DMS53 treated with DMSO at 0.1 percent for 48 hours (cell line): ENCODE data around the gene CCDC142.
"Not testable (repeated sequence)": the region's sequence is repeated elsewhere in the genome, so short reads cannot be mapped to it uniquely, and the experiment has no call there.

ENCODE experiments used
- DNase-seq: peaks from one replicate; lab custom pipeline; 2025; ENCODE audit not compliant: unreplicated experiment; lab: John Stamatoyannopoulos, UW

Gene CCDC142

GRCh38 chr2:74499267-74499939 lies 16.6 kb upstream of the CCDC142 start, which contains the start of gene LBX2:
LBX2 (minus strand) TSS chr2:74499603; CDS start chr2:74499537, 66 bp downstream.
- DNase-seq = no peak

- DNase-seq = no peak
Observed at GRCh38 chr2:74498500-74499266, 15.9 kb upstream of the CCDC142 start.

GRCh38 chr2:74497777-74498499 lies 15.1 kb upstream of the CCDC142 start:
- DNase-seq = peak; percentile 59

- DNase-seq = no peak
Observed at GRCh38 chr2:74496997-74497776, 14.4 kb upstream of the CCDC142 start.

GRCh38 chr2:74495440-74495839 lies 12.6 kb upstream of the CCDC142 start:
- no peak for DNase-seq

GRCh38 chr2:74493546-74493945 lies 10.7 kb upstream of the CCDC142 start:
- no peak for DNase-seq

GRCh38 chr2:74491648-74492544 lies 9.1 kb upstream of the CCDC142 start:
- DNase-seq = no peak

- DNase-seq = no peak
Observed at GRCh38 chr2:74489906-74490305, 7.1 kb upstream of the CCDC142 start.

- DNase-seq = no peak
Observed at GRCh38 chr2:74488643-74489481, 6.1 kb upstream of the CCDC142 start.

GRCh38 chr2:74486141-74486540 lies 3.3 kb upstream of the CCDC142 start:
- no peak for DNase-seq

- DNase-seq = not testable (repeated sequence)
Observed at GRCh38 chr2:74483675-74484164, 922 bp upstream of the CCDC142 start.

- no peak for DNase-seq
Observed at GRCh38 chr2:74481961-74482800, 617 bp downstream of the CCDC142 start.

- DNase-seq = no peak
Observed at GRCh38 chr2:74481431-74481830, 1.4 kb downstream of the CCDC142 start.

GRCh38 chr2:74474899-74475298 lies 7.9 kb downstream of the CCDC142 start:
- no peak for DNase-seq

GRCh38 chr2:74474481-74474880 lies 8.3 kb downstream of the CCDC142 start:
- no peak for DNase-seq

GRCh38 chr2:74472945-74473258 lies 9.9 kb downstream of the CCDC142 start:
- no peak for DNase-seq

GRCh38 chr2:74472086-74472944 lies 10.5 kb downstream of the CCDC142 start, which contains the start of gene MRPL53:
MRPL53 (minus strand) TSS chr2:74472680; CDS start chr2:74472660, 20 bp downstream.
- peak; percentile 87 for DNase-seq
